ENCODE results near the gene MORN1.

The MORN1 gene

GRCh38 chr1:2344121-2344681, 47.2 kb downstream of the MORN1 start:
- TF ChIP-seq CTCF (IDR thresholded peaks at IDR 0.05; ENCODE audit: insufficient read depth, missing control alignments): no peak
- no peak for DNase-seq (ENCODE audit: insufficient read length, low spot score)
- no peak for FAIRE-seq

- DNase-seq (ENCODE audit: insufficient read length, low spot score): no peak
- TF ChIP-seq CTCF (IDR thresholded peaks at IDR 0.05; ENCODE audit: insufficient read depth, missing control alignments): no peak
- FAIRE-seq: no peak
Measured at GRCh38 chr1:2343023-2343935, 48.1 kb downstream of the MORN1 start.

GRCh38 chr1:2342384-2343022, 48.9 kb downstream of the MORN1 start:
- DNase-seq (ENCODE audit: insufficient read length, low spot score) (no peak), FAIRE-seq (no peak)
- no peak for TF ChIP-seq CTCF (IDR thresholded peaks at IDR 0.05; ENCODE audit: insufficient read depth, missing control alignments)

GRCh38 chr1:2341706-2342383, 49.5 kb downstream of the MORN1 start:
- TF ChIP-seq CTCF (IDR thresholded peaks at IDR 0.05; ENCODE audit: insufficient read depth, missing control alignments): no peak
- FAIRE-seq: no peak

GRCh38 chr1:2340918-2341254, 50.5 kb downstream of the MORN1 start:
- TF ChIP-seq CTCF (IDR thresholded peaks at IDR 0.05; ENCODE audit: insufficient read depth, missing control alignments): no peak
- DNase-seq (ENCODE audit: insufficient read length, low spot score): no peak
- FAIRE-seq: no peak

More at GRCh38 chr1:2341706-2342383, 49.5 kb downstream of the MORN1 start:
- no peak for DNase-seq (ENCODE audit: insufficient read length, low spot score)

- FAIRE-seq (no peak), DNase-seq (ENCODE audit: insufficient read length, low spot score) (no peak)
- TF ChIP-seq CTCF (IDR thresholded peaks at IDR 0.05; ENCODE audit: insufficient read depth, missing control alignments): no peak
Measured at GRCh38 chr1:2340086-2340917, 51.1 kb downstream of the MORN1 start.

All from D721Med (cell line).